Occipital lobe (tissue), 2 donors: ENCODE results near the gene DIS3L2. TPM values are rescaled to one million over a fixed set of nuclear protein-coding genes. Genes with fewer than 3 reads are reported as not detected.
"Not testable (repeated sequence)": the region's sequence is repeated elsewhere in the genome, so short reads cannot be mapped to it uniquely, and the experiment has no call there.

Experiments used
- DNase-seq: peaks from one replicate; lab custom pipeline; 2025; lab: John Stamatoyannopoulos, UW
- total RNA-seq: library from RNA; depleted of rRNA; stranded (reverse); fragments of >200 nt; gene quantifications from one replicate; pipeline ENCODE4 v1.2.3, GENCODE V29; 2014

The DIS3L2 gene
- total RNA-seq, 1 donor from 2014 or later: 37.6 TPM

GRCh38 chr2:232341739-232342126, 380.2 kb downstream of the DIS3L2 start:
- DNase-seq: no peak

- no peak for DNase-seq
Observed at GRCh38 chr2:232342635-232343565, 381.4 kb downstream of the DIS3L2 start.

GRCh38 chr2:232343821-232344220, 382.3 kb downstream of the DIS3L2 start:
- DNase-seq: no peak

GRCh38 chr2:232345251-232345650, 383.7 kb downstream of the DIS3L2 start:
- DNase-seq: no peak

GRCh38 chr2:232347369-232347768, 385.9 kb downstream of the DIS3L2 start:
- DNase-seq: no peak

- no peak for DNase-seq
Observed at GRCh38 chr2:232348936-232349335, 387.4 kb downstream of the DIS3L2 start.

GRCh38 chr2:232349546-232349945, 388.0 kb downstream of the DIS3L2 start:
- DNase-seq: no peak

- no peak for DNase-seq
Observed at GRCh38 chr2:232349946-232350635, 388.6 kb downstream of the DIS3L2 start.

GRCh38 chr2:232350804-232351685, 389.5 kb downstream of the DIS3L2 start:
- no peak for DNase-seq

- DNase-seq: no peak
Observed at GRCh38 chr2:232351686-232352510, 390.4 kb downstream of the DIS3L2 start.

GRCh38 chr2:232352511-232353091, 391.1 kb downstream of the DIS3L2 start:
- DNase-seq: no peak

- no peak for DNase-seq
Observed at GRCh38 chr2:232353096-232353495, 391.6 kb downstream of the DIS3L2 start.

GRCh38 chr2:232353660-232354059, 392.1 kb downstream of the DIS3L2 start:
- no peak for DNase-seq

GRCh38 chr2:232354069-232354468, 392.6 kb downstream of the DIS3L2 start:
- DNase-seq: no peak

- DNase-seq: no peak
Observed at GRCh38 chr2:232361646-232362045, 400.1 kb downstream of the DIS3L2 start.

- no peak for DNase-seq
Observed at GRCh38 chr2:232362174-232362900, 400.8 kb downstream of the DIS3L2 start.

- not testable (repeated sequence) for DNase-seq
Observed at GRCh38 chr2:232363064-232363783, 401.7 kb downstream of the DIS3L2 start.

GRCh38 chr2:232363784-232364615, 402.5 kb downstream of the DIS3L2 start:
- no peak for DNase-seq
